AG04450 (cell line): ENCODE results near the gene KATNAL1. TPM values are rescaled to one million over a fixed set of nuclear protein-coding genes. Genes with fewer than 3 reads are reported as not detected.

Source experiments
- CTCF ChIA-PET: fragments of 300-600, 350-600 bp; formaldehyde crosslinking; extraction: SDS; loops from one replicate; lab custom pipeline; 2022; ENCODE audit warnings: antibody characterized with exemption, inconsistent platforms; lab: Charles Lee
- POLR2A ChIA-PET: fragments of 350-600 bp; formaldehyde crosslinking; extraction: SDS; loops from one replicate; lab custom pipeline; 2021; ENCODE audit warnings: antibody characterized with exemption, inconsistent platforms; lab: Yijun Ruan, JAX
- DNase-seq: peaks from one replicate; pipeline ENCODE4 v3.0.0-alpha.2; 2011; ENCODE audit warnings: low read depth, low spot score
- H3K27ac ChIP-seq: one replicate; pipeline ENCODE4 v1.5.1; 2012; ENCODE audit warnings: low read depth, low read length, control low read depth
- H3K27me3 ChIP-seq: one replicate; pipeline ENCODE4 v1.6.0; 2012; ENCODE audit warnings: low read length; ENCODE audit not compliant: control insufficient read depth, insufficient read depth
- H3K4me3 ChIP-seq: 2 replicates; pipeline ENCODE4 v1.5.1; 2011; ENCODE audit warnings: mild to moderate bottlenecking, low read depth, low read length, control low read depth
- H3K9me3 ChIP-seq: 2 replicates; pipeline ENCODE4 v1.5.1; 2012; ENCODE audit warnings: low read length; ENCODE audit not compliant: control insufficient read depth, insufficient read depth
- CTCF ChIP-seq: IDR thresholded peaks from 2 replicates; pipeline ENCODE4 v1.5.1; 2011; ENCODE audit warnings: low read depth, low read length, control low read depth, inconsistent platforms
- polyA plus RNA-seq: library from polyadenylated mRNA; depleted of rRNA; stranded (reverse); fragments of >200 nt; gene quantifications from 2 replicates; pipeline ENCODE4 v1.2.3, GENCODE V29; 2011

KATNAL1 gene
- polyA plus RNA-seq, 1 experiment: 12.6 TPM

- Histone ChIP-seq H3K4me3 (no peak overlapping the region), H3K27ac (no peak overlapping the region), H3K9me3 (peaks cover 4% of the 10 kb centered on the region; the same call in 1 of the 2 replicates), H3K27me3 (no peaks in the 10 kb centered on the region)
- ChIA-PET CTCF (no interaction called here), POLR2A (no interaction called here)
- no peak for DNase-seq
- no peak for TF ChIP-seq CTCF
Measured at GRCh38 chr13:30216111-30216510, 91.2 kb downstream of the KATNAL1 start.

GRCh38 chr13:30212256-30212655, 95.1 kb downstream of the KATNAL1 start:
- CTCF ChIA-PET: no interaction called here

GRCh38 chr13:30211745-30212144, 95.6 kb downstream of the KATNAL1 start:
- DNase-seq: no peak
- H3K4me3 ChIP-seq: no peak overlapping the region
- ChIA-PET POLR2A (no interaction called here), CTCF (no interaction called here)
- TF ChIP-seq CTCF: no peak
- no peaks in the 10 kb centered on the region for H3K9me3 ChIP-seq
- H3K27me3 ChIP-seq: no peaks in the 10 kb centered on the region
- H3K27ac ChIP-seq: no peak overlapping the region

More at GRCh38 chr13:30212256-30212655, 95.1 kb downstream of the KATNAL1 start:
- no peak for TF ChIP-seq CTCF
- Histone ChIP-seq H3K4me3 (no peak overlapping the region), H3K27ac (no peak overlapping the region), H3K27me3 (no peaks in the 10 kb centered on the region), H3K9me3 (peaks cover 3% of the 10 kb centered on the region; the same call in 1 of the 2 replicates)
- no peak for DNase-seq
- POLR2A ChIA-PET: no interaction called here

GRCh38 chr13:30204564-30204963, 102.8 kb downstream of the KATNAL1 start:
- Histone ChIP-seq H3K27me3 (no peaks in the 10 kb centered on the region), H3K27ac (no peak overlapping the region), H3K9me3 (no peaks in the 10 kb centered on the region), H3K4me3 (no peak overlapping the region)
- CTCF ChIA-PET: no interaction called here
- TF ChIP-seq CTCF: no peak
- no peak for DNase-seq
- POLR2A ChIA-PET: no interaction called here

GRCh38 chr13:30196025-30196424, 111.3 kb downstream of the KATNAL1 start:
- TF ChIP-seq CTCF: no peak
- Histone ChIP-seq H3K9me3 (no peaks in the 10 kb centered on the region), H3K27ac (no peak overlapping the region), H3K4me3 (no peak overlapping the region), H3K27me3 (no peaks in the 10 kb centered on the region)
- no peak for DNase-seq
- ChIA-PET POLR2A (no interaction called here), CTCF (no interaction called here)
